ENCODE measurements around the gene ITGA2B.
"Not testable (repeated sequence)": the region's sequence is repeated elsewhere in the genome, so short reads cannot be mapped to it uniquely, and the experiment has no call there.

ITGA2B gene

DNA sequence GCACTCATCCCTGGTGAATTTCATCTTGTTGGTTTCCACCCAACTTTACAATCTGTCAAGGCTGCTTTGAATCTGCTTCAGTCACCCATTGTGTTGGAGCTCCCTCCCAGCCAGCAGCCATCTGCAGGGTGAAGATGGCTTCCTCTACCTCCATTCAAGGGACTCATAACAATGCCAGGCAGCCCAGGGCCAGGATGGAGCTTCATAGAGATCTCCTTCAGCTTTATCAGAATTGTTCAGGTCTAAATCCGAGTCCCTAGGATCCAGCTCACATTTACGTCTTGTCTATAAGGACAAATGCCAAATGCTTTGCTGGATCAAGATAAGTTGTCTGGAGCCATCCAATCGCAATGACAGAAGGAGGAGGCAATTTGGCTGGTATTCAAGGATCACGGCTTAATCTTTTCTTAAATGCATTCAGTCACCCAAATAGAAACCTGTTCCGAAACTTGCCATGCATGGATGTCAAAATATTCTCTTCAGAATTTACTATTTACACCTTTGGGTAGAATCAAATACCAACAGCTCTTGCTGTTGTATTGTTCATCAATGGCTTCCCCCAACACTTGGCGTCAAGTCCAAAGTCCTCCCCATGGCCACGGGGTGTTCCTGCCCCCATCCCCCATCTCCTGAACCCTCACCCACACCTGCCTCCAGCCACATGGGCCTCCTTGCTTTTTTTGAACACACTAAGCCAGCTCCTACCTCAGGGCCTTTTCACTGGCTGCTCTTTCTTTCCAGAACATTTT, 22.0 kb downstream of the ITGA2B start:
- H3K36me3 Mint-ChIP-seq (ENCODE audit: low read depth), result no peaks in the 10 kb centered on the region
- peaks cover 15% of the 10 kb centered on the region for H3K4me1 Mint-ChIP-seq
- TF ChIP-seq, protein P1, sequence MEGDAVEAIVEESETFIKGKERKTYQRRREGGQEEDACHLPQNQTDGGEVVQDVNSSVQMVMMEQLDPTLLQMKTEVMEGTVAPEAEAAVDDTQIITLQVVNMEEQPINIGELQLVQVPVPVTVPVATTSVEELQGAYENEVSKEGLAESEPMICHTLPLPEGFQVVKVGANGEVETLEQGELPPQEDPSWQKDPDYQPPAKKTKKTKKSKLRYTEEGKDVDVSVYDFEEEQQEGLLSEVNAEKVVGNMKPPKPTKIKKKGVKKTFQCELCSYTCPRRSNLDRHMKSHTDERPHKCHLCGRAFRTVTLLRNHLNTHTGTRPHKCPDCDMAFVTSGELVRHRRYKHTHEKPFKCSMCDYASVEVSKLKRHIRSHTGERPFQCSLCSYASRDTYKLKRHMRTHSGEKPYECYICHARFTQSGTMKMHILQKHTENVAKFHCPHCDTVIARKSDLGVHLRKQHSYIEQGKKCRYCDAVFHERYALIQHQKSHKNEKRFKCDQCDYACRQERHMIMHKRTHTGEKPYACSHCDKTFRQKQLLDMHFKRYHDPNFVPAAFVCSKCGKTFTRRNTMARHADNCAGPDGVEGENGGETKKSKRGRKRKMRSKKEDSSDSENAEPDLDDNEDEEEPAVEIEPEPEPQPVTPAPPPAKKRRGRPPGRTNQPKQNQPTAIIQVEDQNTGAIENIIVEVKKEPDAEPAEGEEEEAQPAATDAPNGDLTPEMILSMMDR (IDR thresholded peaks at IDR 0.05; ENCODE audit: unreplicated experiment in 3 of 3), result no peak
- peaks cover 23% of the 10 kb centered on the region for H3K27me3 Mint-ChIP-seq (ENCODE audit: low read depth)
- peak overlapping the region; percentile 29 to 67 (median 39) for H3K4me3 Mint-ChIP-seq
- H3K9me3 Mint-ChIP-seq, result no peaks in the 10 kb centered on the region
- H3K27ac Mint-ChIP-seq, result peak overlapping the region in 2 of 3 experiments; percentile 5 to 45

DNA sequence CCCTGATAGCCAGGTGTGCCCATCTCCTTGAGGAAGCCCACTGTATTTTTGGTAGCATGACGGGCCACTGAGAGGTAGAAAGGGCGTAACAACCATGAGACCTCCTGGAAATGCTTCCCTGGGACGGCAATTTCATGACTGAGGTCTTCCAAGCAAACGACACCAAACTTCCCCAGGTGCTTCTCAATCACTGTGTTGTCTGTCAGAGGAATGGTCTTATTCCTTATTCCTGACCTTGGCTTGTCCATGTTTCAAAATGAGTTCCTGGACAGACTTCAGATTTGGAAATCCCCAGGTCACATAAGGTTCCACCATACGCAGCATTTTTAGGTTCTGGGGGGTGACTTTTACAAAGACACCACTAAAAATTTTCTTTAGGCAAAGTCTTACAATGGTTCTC, 24.4 kb downstream of the ITGA2B start:
- not testable (repeated sequence) for H3K36me3 Mint-ChIP-seq (ENCODE audit: low read depth); H3K9me3 Mint-ChIP-seq
- Mint-ChIP-seq H3K4me1 (peaks cover 33% of the 10 kb centered on the region), H3K4me3 (peak overlapping the region; percentile 86 to 95 (median 94)), H3K27ac (peak overlapping the region in 2 of 3 experiments; percentile 15 to 56), H3K27me3 (ENCODE audit: low read depth) (peaks cover 17% of the 10 kb centered on the region)

DNA sequence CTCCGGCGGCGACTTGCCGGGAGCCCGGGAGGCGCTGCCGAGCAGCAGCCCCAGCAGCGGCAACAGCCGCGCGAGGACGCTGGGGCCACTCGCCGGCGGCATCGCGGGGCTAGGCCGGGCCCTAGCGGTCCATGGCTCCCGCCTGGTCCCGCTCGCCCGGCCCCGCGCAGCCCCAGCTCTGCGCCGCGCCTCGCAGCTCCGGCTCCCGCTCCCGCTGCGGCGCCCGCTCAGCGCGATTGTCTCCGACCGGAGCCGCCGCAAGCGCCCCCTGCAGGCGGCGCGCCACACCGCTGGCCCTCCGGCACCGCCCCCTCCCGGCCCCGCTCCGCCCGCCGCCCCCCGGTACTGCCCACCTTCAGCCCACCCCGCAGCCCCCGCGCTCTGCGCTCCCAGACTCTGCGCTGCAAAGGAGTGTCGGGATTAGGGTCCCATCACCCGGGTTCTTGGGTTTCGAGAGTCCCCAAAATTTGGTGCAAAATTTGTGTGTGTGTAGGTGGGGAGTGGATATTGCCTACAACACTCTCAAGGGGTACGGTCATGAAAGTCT, 25.8 kb downstream of the ITGA2B start, which contains the start of gene FAM171A2:
Gene FAM171A2, minus strand, starts transcription at position 241 of the 547 bp plus-strand sequence. Its CDS starts 139 bp downstream, at position 102.
- H3K36me3 Mint-ChIP-seq (ENCODE audit: low read depth), result peaks cover 11% of the 10 kb centered on the region
- H3K4me3 Mint-ChIP-seq, result peak within 1 kb of the TSS; percentile 90 to 95 (median 94)
- H3K27me3 Mint-ChIP-seq (ENCODE audit: low read depth), result peaks cover 17% of the 10 kb centered on the region
- H3K9me3 Mint-ChIP-seq, result no peaks in the 10 kb centered on the region
- peaks cover 38% of the 10 kb centered on the region for H3K4me1 Mint-ChIP-seq
- TF ChIP-seq, protein P1 (IDR thresholded peaks at IDR 0.05; ENCODE audit: unreplicated experiment in 3 of 3), result peak; percentile 70 to 93 (median 70)
- H3K27ac Mint-ChIP-seq, result peak within 1 kb of the TSS; percentile 85 to 92 (median 89)

DNA sequence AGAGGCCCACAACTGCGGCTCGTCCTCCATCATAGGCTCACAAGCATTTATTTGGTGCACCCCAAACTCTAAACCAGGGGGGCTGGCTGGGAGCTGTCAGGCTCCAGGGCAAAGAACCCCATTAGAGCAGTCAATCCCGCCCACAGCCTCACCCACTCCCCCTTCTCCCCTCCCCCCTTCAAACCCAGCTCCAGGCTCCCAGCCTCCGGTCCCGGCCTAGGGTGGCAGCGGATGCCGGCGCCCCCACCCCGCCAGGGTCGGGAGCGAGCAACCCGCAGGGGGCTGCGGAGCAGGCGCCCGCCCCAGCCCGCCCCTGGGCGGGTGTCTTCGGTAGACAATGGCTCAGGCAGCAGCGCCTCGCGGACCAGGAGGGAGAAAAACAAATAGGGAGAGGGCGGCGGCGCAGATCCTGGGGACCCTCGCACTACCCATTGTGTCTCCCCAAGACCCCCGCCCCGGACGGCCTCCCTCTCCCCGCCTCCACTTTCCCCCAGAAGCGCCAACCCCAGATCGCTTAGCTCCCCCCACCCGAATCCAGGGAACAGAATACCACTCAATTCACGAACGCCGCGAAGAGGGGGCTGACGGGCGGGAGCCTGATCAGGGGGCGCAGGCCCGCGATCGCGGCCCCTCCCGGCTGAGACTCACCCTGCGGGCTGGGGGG, 26.4 kb downstream of the ITGA2B start:
- H3K9me3 Mint-ChIP-seq, result no peaks in the 10 kb centered on the region
- peak overlapping the region; percentile 82 to 92 (median 89) for H3K27ac Mint-ChIP-seq
- TF ChIP-seq, protein P1 (IDR thresholded peaks at IDR 0.05; ENCODE audit: unreplicated experiment in 3 of 3), result no peak
- H3K4me1 Mint-ChIP-seq, result peaks cover 43% of the 10 kb centered on the region
- peaks cover 17% of the 10 kb centered on the region for H3K27me3 Mint-ChIP-seq (ENCODE audit: low read depth)
- H3K36me3 Mint-ChIP-seq (ENCODE audit: low read depth), result peaks cover 13% of the 10 kb centered on the region
- H3K4me3 Mint-ChIP-seq, result peak overlapping the region; percentile 90 to 94 (median 93)

DNA sequence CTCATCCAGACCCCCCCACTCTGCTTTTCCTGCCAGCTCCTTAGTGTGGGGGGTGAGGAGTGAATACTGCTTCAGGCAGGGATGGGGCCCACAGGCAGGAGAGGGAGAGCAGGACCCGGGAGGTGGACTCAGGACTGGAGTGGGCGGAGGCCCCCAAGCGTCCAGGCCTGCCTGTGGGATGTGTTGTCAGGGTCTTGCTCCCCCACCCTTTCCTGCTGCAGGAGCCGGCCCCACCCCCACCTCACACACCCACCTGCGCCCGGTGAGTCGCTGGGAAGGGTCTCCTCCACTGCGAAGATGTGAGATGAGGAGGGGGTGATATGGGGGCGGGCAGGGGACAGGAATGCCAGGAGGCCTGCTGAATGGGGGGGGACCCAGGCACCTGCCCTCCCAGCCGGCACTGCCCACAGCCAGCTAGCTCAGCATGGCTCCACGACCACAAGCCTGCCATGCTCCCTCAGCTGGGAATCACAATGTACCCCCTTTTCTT, 26.9 kb downstream of the ITGA2B start:
- H3K4me3 Mint-ChIP-seq, result peak overlapping the region; percentile 90 to 94 (median 93)
- peak overlapping the region; percentile 66 to 92 (median 89) for H3K27ac Mint-ChIP-seq
- no peaks in the 10 kb centered on the region for H3K9me3 Mint-ChIP-seq
- peaks cover 17% of the 10 kb centered on the region for H3K27me3 Mint-ChIP-seq (ENCODE audit: low read depth)
- TF ChIP-seq, protein P1 (IDR thresholded peaks at IDR 0.05; ENCODE audit: unreplicated experiment in 3 of 3), result no peak
- peaks cover 45% of the 10 kb centered on the region for H3K4me1 Mint-ChIP-seq
- peaks cover 17% of the 10 kb centered on the region for H3K36me3 Mint-ChIP-seq (ENCODE audit: low read depth)
